Head of caudate nucleus (tissue), 42 donors: Measurements from ENCODE around the gene LEMD2.

Experiments used
- DNase-seq, 42 donors: peaks; one replicate each; pipeline versions ENCODE4 v3.0.0 to v3.0.0-alpha.2; 2020 to 2021; ENCODE audit warnings: mixed read lengths in 7 of 42
- intact Hi-C: fragments of 100-400 bp; cut with DNase I; formaldehyde crosslinking; loops from one replicate; pipeline ENCODE4 v1.15.0; 2022

Gene LEMD2

GRCh38 chr6:33731751-33732282 is 57.1 kb downstream of the LEMD2 start:
- intact Hi-C loops, result no loop called here
- DNase-seq, result no peak

GRCh38 chr6:33731035-33731434 is 57.9 kb downstream of the LEMD2 start:
- intact Hi-C loops, result no loop called here
- no peak for DNase-seq

- no peak for DNase-seq
- intact Hi-C loops, result no loop called here
These were observed 58.3 kb downstream of the LEMD2 start for GRCh38 chr6:33730611-33731010.

- no peak for DNase-seq
- intact Hi-C loops, result no loop called here
These were observed 59.9 kb downstream of the LEMD2 start for GRCh38 chr6:33729059-33729458.

GRCh38 chr6:33728438-33728837 is 60.5 kb downstream of the LEMD2 start:
- DNase-seq, result no peak
- intact Hi-C loops, result no loop called here

GRCh38 chr6:33727932-33728331 is 61.0 kb downstream of the LEMD2 start:
- peak in 1 of 42 donors; percentile 17 for DNase-seq

GRCh38 chr6:33727126-33727525 is 61.8 kb downstream of the LEMD2 start:
- intact Hi-C loops, result no loop called here
- no peak for DNase-seq

More at GRCh38 chr6:33727932-33728331, 61.0 kb downstream of the LEMD2 start:
- intact Hi-C loops, result no loop called here

- no peak for DNase-seq
- intact Hi-C loops, result no loop called here
These were observed 62.2 kb downstream of the LEMD2 start for GRCh38 chr6:33726696-33727095.

- no peak for DNase-seq
- intact Hi-C loops, result no loop called here
These were observed 62.8 kb downstream of the LEMD2 start for GRCh38 chr6:33725891-33726673.

GRCh38 chr6:33725222-33725621 is 63.7 kb downstream of the LEMD2 start:
- intact Hi-C loops, result no loop called here
- DNase-seq, result no peak

- DNase-seq, result no peak
- intact Hi-C loops, result no loop called here
These were observed 64.6 kb downstream of the LEMD2 start for GRCh38 chr6:33724102-33725023.

GRCh38 chr6:33723371-33724085 is 65.4 kb downstream of the LEMD2 start:
- intact Hi-C loops, result no loop called here
- peak in 1 of 42 donors; percentile 3 for DNase-seq

GRCh38 chr6:33722103-33722623 is 66.8 kb downstream of the LEMD2 start:
- intact Hi-C loops, result no loop called here
- no peak for DNase-seq

GRCh38 chr6:33721508-33721907 is 67.4 kb downstream of the LEMD2 start:
- no peak for DNase-seq
- intact Hi-C loops, result no loop called here
